Measurements from ENCODE around the gene GLI3. TPM values are rescaled to one million over a fixed set of nuclear protein-coding genes. Genes with fewer than 3 reads are reported as not detected.

GLI3 gene
- polyA plus RNA-seq, 2 of the 4 experiments (the other 2 are of a cell fraction), result 0.09 TPM; not detected in 1

DNA sequence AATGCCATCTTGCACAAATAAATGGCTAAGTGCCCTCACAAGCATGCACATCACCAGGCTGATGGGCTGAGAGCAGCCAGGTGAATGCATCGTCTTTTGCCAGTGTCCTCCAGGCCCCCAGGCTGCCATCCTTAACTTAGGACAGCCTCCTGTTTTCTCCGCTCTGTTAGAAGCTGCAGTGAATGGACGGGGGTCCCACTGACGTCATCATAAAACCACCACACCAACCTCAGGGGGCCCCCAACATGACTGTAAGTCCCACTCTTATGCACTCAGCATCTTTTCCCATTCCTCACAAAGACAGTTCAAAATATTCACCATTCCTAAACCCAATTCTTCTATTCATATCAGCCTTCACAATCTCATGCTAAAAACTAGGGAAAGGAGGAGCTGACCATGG lies 34.4 kb downstream of the GLI3 start (continued):
- TF ChIP-seq ELK1 (IDR thresholded peaks at IDR 0.05; ENCODE audit: low read depth, low read length) (no peak), SREBF2 (IDR thresholded peaks at IDR 0.05) (no peak), ESRRA (IDR thresholded peaks at IDR 0.05; ENCODE audit: borderline replicate concordance, low read length) (no peak)

DNA sequence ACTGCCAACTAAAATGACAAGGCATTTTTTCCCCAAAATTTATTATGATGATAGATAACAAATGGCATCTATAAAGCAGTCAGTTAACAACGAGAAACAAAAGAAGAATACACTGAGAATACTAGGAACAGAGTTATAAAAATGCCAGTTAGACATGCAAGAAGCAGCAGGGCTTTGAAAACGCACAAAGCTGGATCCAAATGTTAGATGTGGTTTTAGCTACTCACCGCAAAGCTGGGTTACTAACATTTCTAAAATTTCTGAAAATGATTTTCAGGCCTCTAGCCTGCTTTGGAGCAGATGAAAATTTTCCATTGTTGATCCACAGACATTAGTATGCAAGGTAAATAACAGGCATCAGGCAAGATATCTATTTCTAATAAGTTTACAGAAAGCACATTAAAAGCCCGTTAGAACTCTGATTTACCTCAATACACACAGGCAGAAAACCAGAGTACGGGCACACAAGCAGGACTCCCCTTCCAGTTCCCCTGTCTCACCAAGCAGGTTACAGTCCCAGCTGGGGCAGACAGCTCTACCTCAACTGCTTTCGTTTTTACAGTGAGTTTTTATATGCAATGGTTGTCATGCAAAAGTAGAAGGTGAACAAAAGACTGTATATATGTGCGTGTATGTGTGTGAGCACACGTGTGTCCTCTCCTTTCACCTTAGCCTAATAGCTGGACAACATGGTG lies 37.9 kb downstream of the GLI3 start:
- H3K9me3 ChIP-seq, result no peaks in the 10 kb centered on the region
- TF ChIP-seq ESRRA (IDR thresholded peaks at IDR 0.05; ENCODE audit: borderline replicate concordance, low read length) (no peak), FOSB (CRISPR knock-in tag; IDR thresholded peaks at IDR 0.05) (no peak), SMC3 (IDR thresholded peaks at IDR 0.05) (no peak), MAX (IDR thresholded peaks at IDR 0.05) (no peak), MYC (IDR thresholded peaks at IDR 0.05; ENCODE audit: borderline replicate concordance, low read length) (no peak), NPAS2 (CRISPR knock-in tag; IDR thresholded peaks at IDR 0.05; ENCODE audit: borderline replicate concordance) (no peak), TFCP2L1 (CRISPR knock-in tag; IDR thresholded peaks at IDR 0.05) (no peak), E2F6 (IDR thresholded peaks at IDR 0.05; ENCODE audit: borderline replicate concordance, low read depth) (no peak)
- no peak overlapping the region for H3K4me3 ChIP-seq
- H3K4me1 ChIP-seq, result no peaks in the 10 kb centered on the region
- 52% methylated on average over 8 of the region's 8 CpGs for WGBS (ENCODE audit: missing lambda C conversion rate)
- FAIRE-seq (no peak), DNase-seq (ENCODE audit: low read depth in 1 of 2, low spot score in 1 of 2) (no peak), ATAC-seq (no peak)
- POLR2A ChIA-PET, result no interaction called here
- H3K27ac ChIP-seq, result no peak overlapping the region
- H3K4me2 ChIP-seq, result no peak overlapping the region
- CTCF ChIA-PET, result no interaction called here

DNA sequence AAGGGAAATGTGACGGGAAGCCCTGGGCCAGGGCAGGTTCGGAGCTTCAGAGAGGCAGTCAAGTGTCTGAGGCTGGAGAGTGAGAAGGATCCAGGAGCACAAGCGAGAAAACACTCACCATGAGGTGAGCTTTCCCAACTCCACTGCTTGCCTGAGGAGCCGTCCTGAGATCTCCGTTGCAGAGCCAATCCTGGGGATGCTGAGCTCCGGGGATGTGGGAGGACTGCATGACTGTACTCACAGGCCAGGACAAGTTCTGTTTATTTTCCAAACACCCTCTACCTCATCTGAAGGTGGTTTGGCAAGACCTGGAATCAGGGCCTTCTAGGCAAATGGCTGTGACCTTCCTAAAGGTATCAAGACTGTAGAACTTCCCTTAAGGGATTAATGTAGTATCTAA lies 38.7 kb downstream of the GLI3 start:
- H3K4me1 ChIP-seq, result no peaks in the 10 kb centered on the region
- no peak overlapping the region for H3K4me2 ChIP-seq
- whole genome bisulfite sequencing (ENCODE audit: missing lambda C conversion rate), result 66% methylated on average over 6 of the region's 6 CpGs
- ChIA-PET POLR2A (no interaction called here), CTCF (no interaction called here)
- FAIRE-seq (no peak), DNase-seq (ENCODE audit: low read depth in 1 of 2, low spot score in 1 of 2) (no peak), ATAC-seq (no peak; a peak in 1 of 6 replicates)
- TF ChIP-seq, protein P1, sequence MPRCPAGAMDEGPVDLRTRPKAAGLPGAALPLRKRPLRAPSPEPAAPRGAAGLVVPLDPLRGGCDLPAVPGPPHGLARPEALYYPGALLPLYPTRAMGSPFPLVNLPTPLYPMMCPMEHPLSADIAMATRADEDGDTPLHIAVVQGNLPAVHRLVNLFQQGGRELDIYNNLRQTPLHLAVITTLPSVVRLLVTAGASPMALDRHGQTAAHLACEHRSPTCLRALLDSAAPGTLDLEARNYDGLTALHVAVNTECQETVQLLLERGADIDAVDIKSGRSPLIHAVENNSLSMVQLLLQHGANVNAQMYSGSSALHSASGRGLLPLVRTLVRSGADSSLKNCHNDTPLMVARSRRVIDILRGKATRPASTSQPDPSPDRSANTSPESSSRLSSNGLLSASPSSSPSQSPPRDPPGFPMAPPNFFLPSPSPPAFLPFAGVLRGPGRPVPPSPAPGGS (IDR thresholded peaks at IDR 0.05), result no peak
- no peak for TF ChIP-seq ELK1 (IDR thresholded peaks at IDR 0.05; ENCODE audit: low read depth, low read length)
- no peak for TF ChIP-seq HEYL (CRISPR knock-in tag; IDR thresholded peaks at IDR 0.05)
- TF ChIP-seq, protein P2, sequence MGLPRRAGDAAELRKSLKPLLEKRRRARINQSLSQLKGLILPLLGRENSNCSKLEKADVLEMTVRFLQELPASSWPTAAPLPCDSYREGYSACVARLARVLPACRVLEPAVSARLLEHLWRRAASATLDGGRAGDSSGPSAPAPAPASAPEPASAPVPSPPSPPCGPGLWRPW (IDR thresholded peaks at IDR 0.05), result no peak
- no peak for TF ChIP-seq ZNF302 (CRISPR knock-in tag; IDR thresholded peaks at IDR 0.05)
- no peak for TF ChIP-seq SMC3 (IDR thresholded peaks at IDR 0.05)
- TF ChIP-seq ZC3H11A (IDR thresholded peaks at IDR 0.05), result no peak
- no peak for TF ChIP-seq CEBPB (IDR thresholded peaks at IDR 0.05)
- TF ChIP-seq EHF (CRISPR knock-in tag; IDR thresholded peaks at IDR 0.05), result no peak
- no peaks in the 10 kb centered on the region for H3K9me3 ChIP-seq
- no peak overlapping the region for H3K27ac ChIP-seq
- no peak overlapping the region for H3K4me3 ChIP-seq
